ENCODE results near the gene NPEPL1.

DNA sequence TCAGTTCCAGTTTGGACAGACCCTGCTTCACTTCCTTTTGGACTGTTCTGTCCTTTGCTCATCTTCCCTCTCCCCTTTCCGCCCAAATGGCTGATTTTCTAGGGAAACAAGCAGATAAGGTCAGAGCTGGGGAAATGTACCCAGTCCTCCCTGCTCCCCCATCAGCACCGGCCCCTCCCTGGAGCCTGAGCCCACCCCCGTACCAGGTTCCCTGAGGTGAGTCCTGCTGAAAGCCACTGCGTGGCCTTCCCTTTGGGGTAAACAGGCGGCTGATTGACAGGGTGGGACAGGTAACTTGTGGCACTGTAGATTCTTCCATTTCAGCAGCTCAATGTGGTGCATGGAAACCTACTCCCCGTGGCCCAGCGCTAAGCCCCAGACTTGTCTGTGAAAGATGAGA is 70.5 kb downstream of the NPEPL1 start:
- TF ChIP-seq, protein P1, sequence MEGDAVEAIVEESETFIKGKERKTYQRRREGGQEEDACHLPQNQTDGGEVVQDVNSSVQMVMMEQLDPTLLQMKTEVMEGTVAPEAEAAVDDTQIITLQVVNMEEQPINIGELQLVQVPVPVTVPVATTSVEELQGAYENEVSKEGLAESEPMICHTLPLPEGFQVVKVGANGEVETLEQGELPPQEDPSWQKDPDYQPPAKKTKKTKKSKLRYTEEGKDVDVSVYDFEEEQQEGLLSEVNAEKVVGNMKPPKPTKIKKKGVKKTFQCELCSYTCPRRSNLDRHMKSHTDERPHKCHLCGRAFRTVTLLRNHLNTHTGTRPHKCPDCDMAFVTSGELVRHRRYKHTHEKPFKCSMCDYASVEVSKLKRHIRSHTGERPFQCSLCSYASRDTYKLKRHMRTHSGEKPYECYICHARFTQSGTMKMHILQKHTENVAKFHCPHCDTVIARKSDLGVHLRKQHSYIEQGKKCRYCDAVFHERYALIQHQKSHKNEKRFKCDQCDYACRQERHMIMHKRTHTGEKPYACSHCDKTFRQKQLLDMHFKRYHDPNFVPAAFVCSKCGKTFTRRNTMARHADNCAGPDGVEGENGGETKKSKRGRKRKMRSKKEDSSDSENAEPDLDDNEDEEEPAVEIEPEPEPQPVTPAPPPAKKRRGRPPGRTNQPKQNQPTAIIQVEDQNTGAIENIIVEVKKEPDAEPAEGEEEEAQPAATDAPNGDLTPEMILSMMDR (IDR thresholded peaks at IDR 0.05), result no peak
- no peak for TF ChIP-seq POLR2A (IDR thresholded peaks at IDR 0.05)
